Measurements from ENCODE around the gene TENM3. TPM values are rescaled to one million over a fixed set of nuclear protein-coding genes. Genes with fewer than 3 reads are reported as not detected.

Gene TENM3
- total RNA-seq, 1 experiment from 2014 or later = 34.1 TPM

GRCh38 chr4:182307746-182308145 is 64.5 kb downstream of the TENM3 start:
- peak overlapping the region; percentile 90 for H3K27ac Mint-ChIP-seq (ENCODE audit: low read depth, unreplicated experiment)
- ChIA-PET POLR2A (interaction anchor here (0.6 to 1.7 kb wide), 13 partner anchors 14 to 298 kb away, joined by 3 to 8 read pairs (median 5); no protein-coding TSS in a partner anchor), CTCF (interaction anchor here (0.7 to 1.5 kb wide), 8 partner anchors 59 to 1093 kb away, joined by 3 to 4 read pairs (median 3); no protein-coding TSS in a partner anchor)
- no peaks in the 10 kb centered on the region for H3K36me3 Mint-ChIP-seq (ENCODE audit: insufficient read depth, unreplicated experiment)
- peak; percentile 97 for DNase-seq (ENCODE audit: unreplicated experiment)
- TF ChIP-seq, protein P1, sequence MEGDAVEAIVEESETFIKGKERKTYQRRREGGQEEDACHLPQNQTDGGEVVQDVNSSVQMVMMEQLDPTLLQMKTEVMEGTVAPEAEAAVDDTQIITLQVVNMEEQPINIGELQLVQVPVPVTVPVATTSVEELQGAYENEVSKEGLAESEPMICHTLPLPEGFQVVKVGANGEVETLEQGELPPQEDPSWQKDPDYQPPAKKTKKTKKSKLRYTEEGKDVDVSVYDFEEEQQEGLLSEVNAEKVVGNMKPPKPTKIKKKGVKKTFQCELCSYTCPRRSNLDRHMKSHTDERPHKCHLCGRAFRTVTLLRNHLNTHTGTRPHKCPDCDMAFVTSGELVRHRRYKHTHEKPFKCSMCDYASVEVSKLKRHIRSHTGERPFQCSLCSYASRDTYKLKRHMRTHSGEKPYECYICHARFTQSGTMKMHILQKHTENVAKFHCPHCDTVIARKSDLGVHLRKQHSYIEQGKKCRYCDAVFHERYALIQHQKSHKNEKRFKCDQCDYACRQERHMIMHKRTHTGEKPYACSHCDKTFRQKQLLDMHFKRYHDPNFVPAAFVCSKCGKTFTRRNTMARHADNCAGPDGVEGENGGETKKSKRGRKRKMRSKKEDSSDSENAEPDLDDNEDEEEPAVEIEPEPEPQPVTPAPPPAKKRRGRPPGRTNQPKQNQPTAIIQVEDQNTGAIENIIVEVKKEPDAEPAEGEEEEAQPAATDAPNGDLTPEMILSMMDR (IDR thresholded peaks at IDR 0.05; ENCODE audit: unreplicated experiment) = no peak
- peaks cover 22% of the 10 kb centered on the region for H3K4me1 Mint-ChIP-seq (ENCODE audit: insufficient read depth, unreplicated experiment)
- intact Hi-C loops (cut with micrococcal nuclease) = loop anchor here (2.0 to 5.0 kb wide), 3 partner anchors 60 to 163 kb away; no protein-coding TSS in a partner anchor
- peak overlapping the region; percentile 31 for H3K4me3 Mint-ChIP-seq (ENCODE audit: unreplicated experiment)
- no TSS peak for BruUV-seq (replicated peaks)
- H3K9me3 Mint-ChIP-seq (ENCODE audit: unreplicated experiment) = no peaks in the 10 kb centered on the region
- H3K27me3 Mint-ChIP-seq (ENCODE audit: insufficient read depth, unreplicated experiment) = no peaks in the 10 kb centered on the region

DNA sequence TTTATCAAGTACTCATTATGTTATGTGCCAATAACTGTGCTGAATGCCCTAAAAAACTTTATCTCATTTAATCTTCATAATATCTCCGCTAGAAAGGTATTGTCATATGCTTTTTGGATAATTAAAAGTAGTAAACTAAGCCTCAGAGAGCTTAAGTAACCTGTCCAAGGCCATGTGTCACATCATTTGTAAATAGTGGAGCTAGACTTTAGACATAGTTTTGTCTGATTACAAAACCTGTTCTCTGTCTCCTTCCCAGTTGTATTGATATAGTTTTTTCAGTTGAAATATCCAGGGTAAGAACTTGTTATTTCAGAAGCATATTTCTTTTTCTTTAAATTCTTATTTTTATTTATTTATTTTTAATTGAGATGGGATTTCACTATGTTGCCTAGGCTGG is 66.7 kb downstream of the TENM3 start:
- Mint-ChIP-seq H3K4me3 (ENCODE audit: unreplicated experiment) (no peak overlapping the region), H3K4me1 (ENCODE audit: insufficient read depth, unreplicated experiment) (peaks cover 22% of the 10 kb centered on the region), H3K27ac (ENCODE audit: low read depth, unreplicated experiment) (peak overlapping the region; percentile 54), H3K27me3 (ENCODE audit: insufficient read depth, unreplicated experiment) (no peaks in the 10 kb centered on the region), H3K36me3 (ENCODE audit: insufficient read depth, unreplicated experiment) (no peaks in the 10 kb centered on the region), H3K9me3 (ENCODE audit: unreplicated experiment) (peaks cover 13% of the 10 kb centered on the region)
- DNase-seq (ENCODE audit: unreplicated experiment) = no peak
- TF ChIP-seq, protein P1 (IDR thresholded peaks at IDR 0.05; ENCODE audit: unreplicated experiment) = no peak
- CTCF ChIA-PET = interaction anchor here (0.6 to 0.7 kb wide), 3 partner anchors 124 to 157 kb away, joined by 3 read pairs; no protein-coding TSS in a partner anchor
- BruUV-seq (replicated peaks) = no TSS peak
- intact Hi-C loops (cut with micrococcal nuclease) = loop anchor here (5.0 kb wide), 1 partner anchor 63 kb away; no protein-coding TSS in a partner anchor
- POLR2A ChIA-PET = interaction anchor here (0.5 to 1.1 kb wide), 2 partner anchors 102 to 235 kb away, joined by 3 to 5 read pairs; no protein-coding TSS in a partner anchor

- BruUV-seq (replicated peaks) = no TSS peak
Measured at GRCh38 chr4:182310316-182310715, 67.1 kb downstream of the TENM3 start.

GRCh38 chr4:182310962-182311361 is 67.8 kb downstream of the TENM3 start:
- TF ChIP-seq, protein P1 (IDR thresholded peaks at IDR 0.05; ENCODE audit: unreplicated experiment) = no peak
- no peak for DNase-seq (ENCODE audit: unreplicated experiment)
- Mint-ChIP-seq H3K27ac (ENCODE audit: low read depth, unreplicated experiment) (peak overlapping the region; percentile 20), H3K36me3 (ENCODE audit: insufficient read depth, unreplicated experiment) (no peaks in the 10 kb centered on the region), H3K27me3 (ENCODE audit: insufficient read depth, unreplicated experiment) (no peaks in the 10 kb centered on the region), H3K4me3 (ENCODE audit: unreplicated experiment) (no peak overlapping the region), H3K4me1 (ENCODE audit: insufficient read depth, unreplicated experiment) (peaks cover 22% of the 10 kb centered on the region), H3K9me3 (ENCODE audit: unreplicated experiment) (peaks cover 23% of the 10 kb centered on the region)
- no TSS peak for BruUV-seq (replicated peaks)
- CTCF ChIA-PET = interaction anchor here (0.7 kb wide), 1 partner anchor 118 kb away, joined by 3 read pairs; no protein-coding TSS in a partner anchor
- intact Hi-C loops (cut with micrococcal nuclease) = no loop called here
- POLR2A ChIA-PET = interaction anchor here (0.8 kb wide), 2 partner anchors 11 to 99 kb away, joined by 3 read pairs; no protein-coding TSS in a partner anchor

More at GRCh38 chr4:182310316-182310715, 67.1 kb downstream of the TENM3 start:
- POLR2A ChIA-PET = interaction anchor here (0.5 kb wide), 1 partner anchor 235 kb away, joined by 3 read pairs; no protein-coding TSS in a partner anchor
- H3K4me1 Mint-ChIP-seq (ENCODE audit: insufficient read depth, unreplicated experiment) = peaks cover 22% of the 10 kb centered on the region
- no peaks in the 10 kb centered on the region for H3K27me3 Mint-ChIP-seq (ENCODE audit: insufficient read depth, unreplicated experiment)
- H3K36me3 Mint-ChIP-seq (ENCODE audit: insufficient read depth, unreplicated experiment) = no peaks in the 10 kb centered on the region
- DNase-seq (ENCODE audit: unreplicated experiment) = no peak
- intact Hi-C loops (cut with micrococcal nuclease) = no loop called here
- CTCF ChIA-PET = no interaction called here
- TF ChIP-seq, protein P1 (IDR thresholded peaks at IDR 0.05; ENCODE audit: unreplicated experiment) = no peak
- H3K4me3 Mint-ChIP-seq (ENCODE audit: unreplicated experiment) = no peak overlapping the region
- peaks cover 17% of the 10 kb centered on the region for H3K9me3 Mint-ChIP-seq (ENCODE audit: unreplicated experiment)
- H3K27ac Mint-ChIP-seq (ENCODE audit: low read depth, unreplicated experiment) = peak overlapping the region; percentile 54
